Pancreas (tissue), 10 donors: ENCODE measurements around the gene ZNF470. TPM values are rescaled to one million over a fixed set of nuclear protein-coding genes. Genes with fewer than 3 reads are reported as not detected.
A peak's percentile ranks its signal among the peaks of the same experiment; 100 is the strongest.

Experiments
- ATAC-seq, 4 donors: fragments of 200-7000 bp; cut with Tn5 transposase; one replicate each; pipeline versions ENCODE4 v1.8.0 to v1.9.1; 2020; ENCODE audit warnings: mild to moderate bottlenecking in 4 of 4, moderate library complexity in 4 of 4
- DNase-seq, 6 donors: peaks; one replicate each; pipeline ENCODE4 v3.0.0-alpha.2; 2020
- FAIRE-seq: peaks from 2 replicates; lab custom pipeline; 2012; peaks lifted over from hg19 to GRCh38; lab: Jason Lieb, UNC
- H3K27ac ChIP-seq, 4 donors: fragments of 200-600 bp; sonication (generic); 1 replicate in 3 of 4; 2 replicates in 1 of 4; pipeline versions ENCODE4 v1.5.0 to v1.8.0; 2020
- H3K27me3 ChIP-seq, 4 donors: fragments of 200-600 bp; one replicate each; pipeline ENCODE4 v1.8.0; 2021
- H3K36me3 ChIP-seq, 3 donors: fragments of 200-600 bp; sonication (generic) in 1 of 3; one replicate each; pipeline versions ENCODE4 v1.5.0 to v1.8.0; 2020 to 2021
- H3K4me1 ChIP-seq, 3 donors: fragments of 200-600 bp; one replicate each; pipeline ENCODE4 v1.8.0; 2021
- H3K4me3 ChIP-seq, 4 donors: fragments of 200-600 bp; sonication (generic) in 2 of 4; one replicate each; pipeline versions ENCODE4 v1.5.0 to v1.8.0; 2020 to 2021
- H3K9me3 ChIP-seq, 4 donors: fragments of 200-600 bp; one replicate each; pipeline ENCODE4 v1.8.0; 2021
- WGBS, 2 donors: extraction: QIAGEN DNeasy Blood & Tissue Kit; methylation state at CpG; one replicate each; pipeline ENCODE4 v1.1.7; 2013; 5-methylcytosine and 5-hydroxymethylcytosine counted together
- intact Hi-C, 3 donors: fragments of 100-400 bp; cut with DNase I; formaldehyde crosslinking; loops; one replicate each; pipeline versions ENCODE4 v1.11.1 to v1.14.2; 2022
- polyA plus RNA-seq, 2 donors: library from polyadenylated mRNA; stranded (reverse); fragments of 200-250 nt; gene quantifications; one replicate each; pipeline ENCODE4 v1.2.3, GENCODE V29; 2013
- total RNA-seq, 6 donors: library from RNA; stranded (reverse); fragmentation: NEBNext Ultra II Directional in 4 of 6; extraction: Animal tissue kit (Norgen Biotek cat#: 25700) in 4 of 6; gene quantifications; one replicate each; pipeline versions ENCODE4 v1.2.1 to v1.2.4, GENCODE V29; 2021 to 2023
- TF ChIP-seq, protein P1 (sequence below), 4 donors: fragments of 200-600 bp; sonication (generic) in 3 of 4; IDR thresholded peaks; one replicate each; pipeline versions ENCODE4 v1.5.0 to v1.8.0; 2021; ENCODE audit warnings: antibody characterized with exemption in 4 of 4
- donor health status: healthy with polysubstance abuse.
- donor health status: DM: no; HTN: no; CAD: no; lungs with moderate emphysema.
- donor health status: DM: no; HTN: no; CAD: no.
- donor health status: control.
- donor health status: control.
- donor health status: Bipolar disorder and iron deficiency.
- donor health status: DM: yes; HTN: yes; CAD: no.
- donor health status: DM: no; HTN: no; CAD: no.
- donor health status: DM: no; HTN: no; CAD: no.
- donor health status: DM: yes; HTN: yes; CAD: no.

The ZNF470 gene
- total RNA-seq (1 to 10 TPM; 1.3 to 2.9 (median 1.6) TPM), polyA plus RNA-seq (1 to 10 TPM; 1.5 to 3.0 TPM)

DNA sequence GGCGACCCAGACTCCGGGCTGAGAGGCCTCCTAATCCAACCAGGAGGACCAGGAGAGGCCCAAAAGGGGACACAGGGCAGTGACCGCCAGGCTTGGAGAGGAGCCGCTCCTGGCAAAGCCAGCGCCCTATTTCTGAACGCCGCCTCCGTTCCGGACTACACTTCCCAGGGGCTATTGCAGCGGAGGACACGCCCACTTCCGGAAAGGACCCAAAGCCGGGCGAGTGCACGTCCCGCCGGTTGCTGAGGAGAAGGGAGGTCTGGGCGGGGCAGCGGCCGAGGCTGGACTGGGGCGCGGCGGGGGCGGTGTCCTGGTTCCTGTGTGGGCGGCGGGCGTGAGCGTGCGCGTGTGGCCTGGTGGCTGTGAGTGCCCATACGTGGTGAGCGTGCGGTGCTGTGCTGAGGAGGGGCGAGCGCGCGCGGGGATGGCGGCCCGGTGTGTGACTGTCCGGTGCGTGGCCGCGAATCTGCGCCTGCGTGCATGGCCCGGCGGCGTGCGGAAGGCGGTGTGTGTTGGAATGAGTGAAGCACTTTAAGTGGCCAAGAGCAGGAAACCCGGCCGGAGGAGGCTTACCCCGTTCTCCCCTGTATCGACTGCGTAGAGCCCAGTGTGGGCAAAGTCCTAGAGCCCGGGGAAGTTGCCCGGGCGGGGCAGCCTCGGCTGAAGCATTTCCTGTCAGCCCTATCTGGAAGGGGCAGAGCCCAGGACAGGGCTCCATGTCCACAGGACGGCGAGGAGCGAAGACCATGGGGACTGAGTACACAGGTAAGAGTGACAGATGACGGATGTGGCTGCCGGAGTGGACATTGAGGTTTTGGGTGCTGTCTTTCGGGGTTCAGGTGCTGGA, at the start of gene ZNF470:
Gene ZNF470, plus strand, starts transcription at position 195 of the 847 bp plus-strand sequence. CDS start 2,844 bp downstream, outside the sequence.
- 2 to 3% methylated on average over 62 to 66 of the region's 66 CpGs for WGBS, 2 donors
- Histone ChIP-seq H3K4me1 (no peaks in the 10 kb centered on the region), H3K9me3 (peaks cover 0 to 3% (median 0%) of the 10 kb centered on the region in 4 donors), H3K27ac (peak within 1 kb of the TSS; percentile 4 to 69 (median 61)), H3K27me3 (no peaks in the 10 kb centered on the region), H3K36me3 (peaks cover 0 to 9% (median 6%) of the 10 kb centered on the region in 3 donors), H3K4me3 (peak within 1 kb of the TSS; percentile 57 to 96 (median 87))
- ATAC-seq (peak; percentile 99 to 100 (median 100)), FAIRE-seq (no peak), DNase-seq (peak; percentile 93 to 98 (median 96))
- intact Hi-C loops = no loop called here
- TF ChIP-seq, protein P1, sequence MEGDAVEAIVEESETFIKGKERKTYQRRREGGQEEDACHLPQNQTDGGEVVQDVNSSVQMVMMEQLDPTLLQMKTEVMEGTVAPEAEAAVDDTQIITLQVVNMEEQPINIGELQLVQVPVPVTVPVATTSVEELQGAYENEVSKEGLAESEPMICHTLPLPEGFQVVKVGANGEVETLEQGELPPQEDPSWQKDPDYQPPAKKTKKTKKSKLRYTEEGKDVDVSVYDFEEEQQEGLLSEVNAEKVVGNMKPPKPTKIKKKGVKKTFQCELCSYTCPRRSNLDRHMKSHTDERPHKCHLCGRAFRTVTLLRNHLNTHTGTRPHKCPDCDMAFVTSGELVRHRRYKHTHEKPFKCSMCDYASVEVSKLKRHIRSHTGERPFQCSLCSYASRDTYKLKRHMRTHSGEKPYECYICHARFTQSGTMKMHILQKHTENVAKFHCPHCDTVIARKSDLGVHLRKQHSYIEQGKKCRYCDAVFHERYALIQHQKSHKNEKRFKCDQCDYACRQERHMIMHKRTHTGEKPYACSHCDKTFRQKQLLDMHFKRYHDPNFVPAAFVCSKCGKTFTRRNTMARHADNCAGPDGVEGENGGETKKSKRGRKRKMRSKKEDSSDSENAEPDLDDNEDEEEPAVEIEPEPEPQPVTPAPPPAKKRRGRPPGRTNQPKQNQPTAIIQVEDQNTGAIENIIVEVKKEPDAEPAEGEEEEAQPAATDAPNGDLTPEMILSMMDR (IDR thresholded peaks at IDR 0.05) = no peak

- FAIRE-seq (no peak), DNase-seq (no peak), ATAC-seq (no peak)
- TF ChIP-seq, protein P1 (IDR thresholded peaks at IDR 0.05) = no peak
- H3K9me3 ChIP-seq = peaks cover 0 to 19% (median 7%) of the 10 kb centered on the region in 4 donors
- H3K4me3 ChIP-seq = no peak overlapping the region
- no peak overlapping the region for H3K27ac ChIP-seq
- intact Hi-C loops = no loop called here
- H3K36me3 ChIP-seq = peaks cover 0 to 16% (median 0%) of the 10 kb centered on the region in 3 donors
- H3K27me3 ChIP-seq = no peaks in the 10 kb centered on the region
- H3K4me1 ChIP-seq = no peaks in the 10 kb centered on the region
- WGBS, 2 donors = 90 to 91% methylated on average over 4 of the region's 4 CpGs
Observed at GRCh38 chr19:56525214-56525860, 41.9 kb upstream of the ZNF470 start.

DNA sequence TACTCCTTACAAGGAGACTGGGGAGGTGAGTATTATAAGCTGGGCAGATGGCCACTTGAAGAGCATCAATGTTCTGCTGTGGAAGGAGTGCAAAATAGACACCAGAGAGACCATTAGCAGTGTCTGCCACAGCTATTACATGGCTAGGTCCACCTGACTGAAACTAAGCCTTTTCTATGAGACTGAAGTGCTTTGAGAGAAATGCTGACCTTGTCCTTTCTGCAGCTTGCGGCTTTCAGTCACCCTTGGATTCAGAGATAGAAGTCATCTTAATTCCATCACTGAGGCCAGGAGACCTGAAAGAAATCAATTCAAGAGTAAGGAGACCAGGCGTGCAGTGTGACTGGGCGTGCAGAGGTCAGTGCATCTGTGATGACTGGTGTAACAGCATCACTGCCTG, 29.8 kb upstream of the ZNF470 start:
- WGBS, 2 donors = 91 to 93% methylated on average over 3 of the region's 3 CpGs
- TF ChIP-seq, protein P1 (IDR thresholded peaks at IDR 0.05) = no peak
- DNase-seq (no peak), ATAC-seq (no peak), FAIRE-seq (no peak)
- peaks cover 0 to 8% (median 0%) of the 10 kb centered on the region in 4 donors for H3K9me3 ChIP-seq
- no peaks in the 10 kb centered on the region for H3K27me3 ChIP-seq
- intact Hi-C loops = no loop called here
- peaks cover 0 to 7% (median 0%) of the 10 kb centered on the region in 3 donors for H3K4me1 ChIP-seq
- peak overlapping the region in 1 of 4 donors; percentile 82 for H3K4me3 ChIP-seq
- peaks cover 0 to 11% (median 0%) of the 10 kb centered on the region in 3 donors for H3K36me3 ChIP-seq
- no peak overlapping the region for H3K27ac ChIP-seq

GRCh38 chr19:56538254-56538760, 29.0 kb upstream of the ZNF470 start:
- peak; percentile 91 to 98 (median 94) for DNase-seq
- peak overlapping the region; percentile 76 to 96 (median 83) for H3K27ac ChIP-seq
- TF ChIP-seq, protein P1 (IDR thresholded peaks at IDR 0.05) = no peak
- peak overlapping the region; percentile 69 to 92 (median 83) for H3K4me3 ChIP-seq
- WGBS, 2 donors = 0 to 2% methylated on average over 33 to 46 of the region's 46 CpGs
- H3K4me1 ChIP-seq = peaks cover 0 to 7% (median 0%) of the 10 kb centered on the region in 3 donors
- peaks cover 0 to 8% (median 0%) of the 10 kb centered on the region in 4 donors for H3K9me3 ChIP-seq
- no peaks in the 10 kb centered on the region for H3K27me3 ChIP-seq
- no peak for FAIRE-seq
- H3K36me3 ChIP-seq = peaks cover 0 to 11% (median 0%) of the 10 kb centered on the region in 3 donors
- ATAC-seq = peak; percentile 97 to 100 (median 98)
- intact Hi-C loops = no loop called here
